ENCODE measurements around the gene PBXIP1. TPM values are rescaled to one million over a fixed set of nuclear protein-coding genes. Genes with fewer than 3 reads are reported as not detected.
A peak's percentile ranks its signal among the peaks of the same experiment; 100 is the strongest.

PBXIP1 gene
- total and polyA plus RNA-seq, 2 of the 13 experiments (the other 11 are each of a cell fraction or from before 2014, with no cell fraction given), result 16.3 to 31.9 TPM

- TF ChIP-seq KDM5B (CRISPR knock-in tag; IDR thresholded peaks at IDR 0.05; ENCODE audit: borderline replicate concordance), result no peak
- no peak for TF ChIP-seq POGK (CRISPR knock-in tag; conservative IDR thresholded peaks at IDR 0.05)
- TF ChIP-seq SRF (IDR thresholded peaks at IDR 0.05; ENCODE audit: low read depth, low read length), result no peak
- TF ChIP-seq NCOA5 (CRISPR knock-in tag; IDR thresholded peaks at IDR 0.05), result no peak
- TF ChIP-seq ZNF713 (CRISPR knock-in tag; IDR thresholded peaks at IDR 0.05), result no peak
- no peak for TF ChIP-seq ZNF569 (CRISPR knock-in tag; IDR thresholded peaks at IDR 0.05; ENCODE audit: borderline replicate concordance)
- no peak for TF ChIP-seq ZBTB20 (CRISPR knock-in tag; IDR thresholded peaks at IDR 0.05; ENCODE audit: borderline replicate concordance, low read depth)
- TF ChIP-seq U2AF2 (IDR thresholded peaks at IDR 0.05; ENCODE audit: low read depth, low read length), result no peak
- TF ChIP-seq ZNF335 (CRISPR knock-in tag; IDR thresholded peaks at IDR 0.05), result no peak
- no peak for TF ChIP-seq FOXK2 (IDR thresholded peaks at IDR 0.05)
- no peak for TF ChIP-seq DBP (CRISPR knock-in tag; IDR thresholded peaks at IDR 0.05; ENCODE audit: not compliant biosample characterization)
- TF ChIP-seq ZNF552 (CRISPR knock-in tag; IDR thresholded peaks at IDR 0.05; ENCODE audit: borderline replicate concordance), result no peak
- TF ChIP-seq KDM6A (CRISPR knock-in tag; IDR thresholded peaks at IDR 0.05; ENCODE audit: low read depth), result no peak
- TF ChIP-seq MXD4 (CRISPR knock-in tag; IDR thresholded peaks at IDR 0.05), result no peak
- TF ChIP-seq ZNF414 (CRISPR knock-in tag; IDR thresholded peaks at IDR 0.05), result 0 out of 2 replicates have a peak, but pooled peaks have one; percentile 18
- TF ChIP-seq NONO (IDR thresholded peaks at IDR 0.05), result no peak
- 0 out of 2 replicates have a peak, but pooled peaks have one; percentile 10 for TF ChIP-seq NONO (CRISPR knock-in tag; conservative IDR thresholded peaks at IDR 0.05)
- no peak for TF ChIP-seq JUNB (CRISPR knock-in tag; IDR thresholded peaks at IDR 0.05; ENCODE audit: borderline replicate concordance)
- TF ChIP-seq ZNF382 (CRISPR knock-in tag; IDR thresholded peaks at IDR 0.05; ENCODE audit: borderline replicate concordance), result no peak
- 0 out of 2 replicates have a peak, but pooled peaks have one; percentile 12 for TF ChIP-seq ZNF232 (CRISPR knock-in tag; IDR thresholded peaks at IDR 0.05; ENCODE audit: borderline replicate concordance)
- no peak for TF ChIP-seq TGIF2 (CRISPR knock-in tag; IDR thresholded peaks at IDR 0.05)
- no peak for TF ChIP-seq TFE3 (CRISPR knock-in tag; IDR thresholded peaks at IDR 0.05)
- no peak for TF ChIP-seq BRCA1 (CRISPR knock-in tag; IDR thresholded peaks at IDR 0.05)
- no peak for TF ChIP-seq BRD4 (CRISPR knock-in tag; IDR thresholded peaks at IDR 0.05)
Measured at GRCh38 chr1:154945160-154945961, 10.5 kb downstream of the PBXIP1 start (continued).
